HEK293 (cell line): ENCODE results near the gene ANO6.
"Not testable (repeated sequence)": the region's sequence is repeated elsewhere in the genome, so short reads cannot be mapped to it uniquely, and the experiment has no call there.

Source experiments
- ZBTB1 ChIP-seq: fragments of 450-650 bp; formaldehyde crosslinking; IDR thresholded peaks from 2 replicates; pipeline ENCODE4 v1.5.1; 2016; ENCODE audit warnings: missing biosample characterization, missing genetic modification characterization
- ZFP37 ChIP-seq: fragments of 450-650 bp; formaldehyde crosslinking; IDR thresholded peaks from 2 replicates; pipeline ENCODE4 v1.5.1; 2016; ENCODE audit warnings: missing biosample characterization, missing genetic modification characterization
- ZIC2 ChIP-seq: fragments of 450-650 bp; formaldehyde crosslinking; IDR thresholded peaks from 2 replicates; pipeline ENCODE4 v1.5.1; 2016; ENCODE audit warnings: missing biosample characterization, missing genetic modification characterization
- ZNF214 ChIP-seq: fragments of 450-650 bp; formaldehyde crosslinking; IDR thresholded peaks from 2 replicates; pipeline ENCODE4 v1.5.1; 2017; ENCODE audit warnings: missing biosample characterization, mild to moderate bottlenecking, missing genetic modification characterization, borderline replicate concordance
- ZNF324 ChIP-seq: fragments of 450-650 bp; formaldehyde crosslinking; IDR thresholded peaks from 2 replicates; pipeline ENCODE4 v1.5.1; 2016; ENCODE audit warnings: missing biosample characterization, missing genetic modification characterization
- ZNF350 ChIP-seq: fragments of 450-650 bp; formaldehyde crosslinking; IDR thresholded peaks from 2 replicates; pipeline ENCODE4 v1.5.0; 2017; ENCODE audit warnings: missing biosample characterization, mild to moderate bottlenecking, missing genetic modification characterization
- ZNF426 ChIP-seq: fragments of 450-650 bp; formaldehyde crosslinking; IDR thresholded peaks from 2 replicates; pipeline ENCODE4 v1.5.1; 2017; ENCODE audit warnings: missing biosample characterization, missing genetic modification characterization, mild to moderate bottlenecking, inconsistent platforms, moderate library complexity
- ZNF473 ChIP-seq: fragments of 450-650 bp; formaldehyde crosslinking; IDR thresholded peaks from 2 replicates; pipeline ENCODE4 v1.5.1; 2017; ENCODE audit warnings: missing biosample characterization, missing genetic modification characterization
- ZNF560 ChIP-seq: fragments of 450-650 bp; formaldehyde crosslinking; IDR thresholded peaks from 2 replicates; pipeline ENCODE4 v1.5.1; 2017; ENCODE audit warnings: missing biosample characterization, missing genetic modification characterization, borderline replicate concordance
- TF ChIP-seq, protein P1 (sequence below): fragments of 450-650 bp; formaldehyde crosslinking; IDR thresholded peaks from 2 replicates; pipeline ENCODE4 v1.5.1; 2016; ENCODE audit warnings: missing biosample characterization, missing genetic modification characterization
- TF ChIP-seq, protein P2 (sequence below): fragments of 450-650 bp; formaldehyde crosslinking; IDR thresholded peaks from 2 replicates; pipeline ENCODE4 v1.5.1; 2016; ENCODE audit warnings: missing biosample characterization, missing genetic modification characterization
- TF ChIP-seq, protein P3 (sequence below): fragments of 450-650 bp; formaldehyde crosslinking; IDR thresholded peaks from 2 replicates; pipeline ENCODE4 v1.5.1; 2016; ENCODE audit warnings: missing biosample characterization, missing genetic modification characterization
- TF ChIP-seq, protein P4 (sequence below): fragments of 450-650 bp; formaldehyde crosslinking; IDR thresholded peaks from 2 replicates; pipeline ENCODE4 v1.5.1; 2016; ENCODE audit warnings: missing biosample characterization, missing genetic modification characterization, low read depth

DNA sequence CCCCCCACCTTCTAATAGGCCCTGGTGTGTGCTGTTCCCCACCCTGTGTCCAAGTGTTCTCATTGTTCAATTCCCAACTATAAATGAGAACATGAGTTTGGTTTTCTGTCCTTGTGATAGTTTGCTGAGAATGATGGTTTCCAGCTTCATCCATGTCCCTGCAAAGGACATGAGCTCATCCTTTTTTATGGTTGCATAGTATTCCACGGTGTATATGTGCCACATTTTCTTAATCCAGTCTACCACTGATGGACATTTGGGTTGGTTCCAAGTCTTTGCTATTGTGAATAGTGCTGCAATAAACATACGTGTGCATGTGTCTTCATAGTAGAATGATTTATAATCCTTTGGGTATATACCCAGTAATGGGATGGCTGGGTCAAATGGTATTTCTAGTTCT lies 20.5 kb downstream of the ANO6 start:
- TF ChIP-seq, protein P1, sequence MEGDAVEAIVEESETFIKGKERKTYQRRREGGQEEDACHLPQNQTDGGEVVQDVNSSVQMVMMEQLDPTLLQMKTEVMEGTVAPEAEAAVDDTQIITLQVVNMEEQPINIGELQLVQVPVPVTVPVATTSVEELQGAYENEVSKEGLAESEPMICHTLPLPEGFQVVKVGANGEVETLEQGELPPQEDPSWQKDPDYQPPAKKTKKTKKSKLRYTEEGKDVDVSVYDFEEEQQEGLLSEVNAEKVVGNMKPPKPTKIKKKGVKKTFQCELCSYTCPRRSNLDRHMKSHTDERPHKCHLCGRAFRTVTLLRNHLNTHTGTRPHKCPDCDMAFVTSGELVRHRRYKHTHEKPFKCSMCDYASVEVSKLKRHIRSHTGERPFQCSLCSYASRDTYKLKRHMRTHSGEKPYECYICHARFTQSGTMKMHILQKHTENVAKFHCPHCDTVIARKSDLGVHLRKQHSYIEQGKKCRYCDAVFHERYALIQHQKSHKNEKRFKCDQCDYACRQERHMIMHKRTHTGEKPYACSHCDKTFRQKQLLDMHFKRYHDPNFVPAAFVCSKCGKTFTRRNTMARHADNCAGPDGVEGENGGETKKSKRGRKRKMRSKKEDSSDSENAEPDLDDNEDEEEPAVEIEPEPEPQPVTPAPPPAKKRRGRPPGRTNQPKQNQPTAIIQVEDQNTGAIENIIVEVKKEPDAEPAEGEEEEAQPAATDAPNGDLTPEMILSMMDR (tag by site-specific recombination), result not testable (repeated sequence)
- not testable (repeated sequence) for TF ChIP-seq ZNF214 (tag by site-specific recombination); ZNF560; ZNF324; ZIC2 (tag by site-specific recombination); ZBTB1 (tag by site-specific recombination); ZNF350; ZFP37 (tag by site-specific recombination); ZNF426 (tag by site-specific recombination); ZNF473 (tag by site-specific recombination)
- TF ChIP-seq, protein P2, sequence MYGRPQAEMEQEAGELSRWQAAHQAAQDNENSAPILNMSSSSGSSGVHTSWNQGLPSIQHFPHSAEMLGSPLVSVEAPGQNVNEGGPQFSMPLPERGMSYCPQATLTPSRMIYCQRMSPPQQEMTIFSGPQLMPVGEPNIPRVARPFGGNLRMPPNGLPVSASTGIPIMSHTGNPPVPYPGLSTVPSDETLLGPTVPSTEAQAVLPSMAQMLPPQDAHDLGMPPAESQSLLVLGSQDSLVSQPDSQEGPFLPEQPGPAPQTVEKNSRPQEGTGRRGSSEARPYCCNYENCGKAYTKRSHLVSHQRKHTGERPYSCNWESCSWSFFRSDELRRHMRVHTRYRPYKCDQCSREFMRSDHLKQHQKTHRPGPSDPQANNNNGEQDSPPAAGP (tag by site-specific recombination), result not testable (repeated sequence)
- TF ChIP-seq, protein P3, sequence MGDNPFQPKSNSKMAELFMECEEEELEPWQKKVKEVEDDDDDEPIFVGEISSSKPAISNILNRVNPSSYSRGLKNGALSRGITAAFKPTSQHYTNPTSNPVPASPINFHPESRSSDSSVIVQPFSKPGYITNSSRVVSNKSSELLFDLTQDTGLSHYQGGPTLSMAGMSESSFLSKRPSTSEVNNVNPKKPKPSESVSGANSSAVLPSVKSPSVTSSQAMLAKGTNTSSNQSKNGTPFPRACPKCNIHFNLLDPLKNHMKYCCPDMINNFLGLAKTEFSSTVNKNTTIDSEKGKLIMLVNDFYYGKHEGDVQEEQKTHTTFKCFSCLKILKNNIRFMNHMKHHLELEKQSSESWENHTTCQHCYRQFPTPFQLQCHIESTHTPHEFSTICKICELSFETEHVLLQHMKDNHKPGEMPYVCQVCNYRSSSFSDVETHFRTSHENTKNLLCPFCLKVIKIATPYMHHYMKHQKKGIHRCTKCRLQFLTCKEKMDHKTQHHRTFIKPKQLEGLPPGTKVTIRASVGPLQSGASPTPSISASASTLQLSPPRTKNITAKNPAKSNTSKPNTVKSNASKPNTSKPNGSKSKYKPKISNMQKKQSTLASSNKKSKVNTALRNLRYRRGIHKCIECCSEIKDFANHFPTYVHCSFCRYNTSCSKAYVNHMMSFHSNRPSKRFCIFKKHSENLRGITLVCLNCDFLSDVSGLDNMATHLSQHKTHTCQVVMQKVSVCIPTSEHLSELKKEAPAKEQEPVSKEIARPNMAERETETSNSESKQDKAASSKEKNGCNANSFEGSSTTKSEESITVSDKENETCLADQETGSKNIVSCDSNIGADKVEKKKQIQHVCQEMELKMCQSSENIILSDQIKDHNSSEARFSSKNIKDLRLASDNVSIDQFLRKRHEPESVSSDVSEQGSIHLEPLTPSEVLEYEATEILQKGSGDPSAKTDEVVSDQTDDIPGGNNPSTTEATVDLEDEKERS, result not testable (repeated sequence)
- TF ChIP-seq, protein P4, sequence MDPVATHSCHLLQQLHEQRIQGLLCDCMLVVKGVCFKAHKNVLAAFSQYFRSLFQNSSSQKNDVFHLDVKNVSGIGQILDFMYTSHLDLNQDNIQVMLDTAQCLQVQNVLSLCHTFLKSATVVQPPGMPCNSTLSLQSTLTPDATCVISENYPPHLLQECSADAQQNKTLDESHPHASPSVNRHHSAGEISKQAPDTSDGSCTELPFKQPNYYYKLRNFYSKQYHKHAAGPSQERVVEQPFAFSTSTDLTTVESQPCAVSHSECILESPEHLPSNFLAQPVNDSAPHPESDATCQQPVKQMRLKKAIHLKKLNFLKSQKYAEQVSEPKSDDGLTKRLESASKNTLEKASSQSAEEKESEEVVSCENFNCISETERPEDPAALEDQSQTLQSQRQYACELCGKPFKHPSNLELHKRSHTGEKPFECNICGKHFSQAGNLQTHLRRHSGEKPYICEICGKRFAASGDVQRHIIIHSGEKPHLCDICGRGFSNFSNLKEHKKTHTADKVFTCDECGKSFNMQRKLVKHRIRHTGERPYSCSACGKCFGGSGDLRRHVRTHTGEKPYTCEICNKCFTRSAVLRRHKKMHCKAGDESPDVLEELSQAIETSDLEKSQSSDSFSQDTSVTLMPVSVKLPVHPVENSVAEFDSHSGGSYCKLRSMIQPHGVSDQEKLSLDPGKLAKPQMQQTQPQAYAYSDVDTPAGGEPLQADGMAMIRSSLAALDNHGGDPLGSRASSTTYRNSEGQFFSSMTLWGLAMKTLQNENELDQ (tag by site-specific recombination), result not testable (repeated sequence)
